ENCODE data around the gene HOXB5. TPM values are rescaled to one million over a fixed set of nuclear protein-coding genes. Genes with fewer than 3 reads are reported as not detected.

HOXB5 gene
- total and polyA plus RNA-seq, 2 donors (not counting 1 experiment from before 2014, with no cell fraction given) = not detected

GRCh38 chr17:48604770-48605329, 11.3 kb upstream of the HOXB5 start, which contains the start of gene HOXB6:
Gene HOXB6 (minus strand): TSS chr17:48604986. CDS start chr17:48598150, 6,836 bp downstream.
- Histone ChIP-seq H3K4me1 (ENCODE audit: control insufficient read depth in 2 of 2, insufficient read depth in 2 of 2, low read length in 2 of 2) (peaks cover 14 to 16% of the 10 kb centered on the region in 2 donors), H3K4me2 (replicated peaks; ENCODE audit: low read depth, low read length, poor library complexity, severe bottlenecking) (no peak within 1 kb of the TSS), H3K4me3 (ENCODE audit: control extremely low read depth in 1 of 5, extremely low read depth in 1 of 5, insufficient read depth in 1 of 5, low read depth in 2 of 5, low read length in 4 of 5) (no peak within 1 kb of the TSS), H3K27me3 (replicated peaks in 1 of 4; ENCODE audit: control extremely low read depth in 1 of 4, control insufficient read depth in 3 of 4, insufficient read depth in 4 of 4, low read length in 3 of 4) (peaks cover 2 to 89% (median 69%) of the 10 kb centered on the region in 4 experiments), H3K9ac (ENCODE audit: low read length) (no peak within 1 kb of the TSS), H2AFZ (ENCODE audit: insufficient read depth, low read depth, low read length, poor library complexity, severe bottlenecking) (no peak within 1 kb of the TSS), H3K79me2 (ENCODE audit: control insufficient read depth, insufficient read depth, low read length) (no peaks in the 10 kb centered on the region), H3K9me3 (ENCODE audit: control extremely low read depth in 1 of 3, control insufficient read depth in 2 of 3, insufficient read depth in 1 of 3, low read length in 2 of 3) (peaks cover 0 to 26% (median 0%) of the 10 kb centered on the region in 3 donors), H3K36me3 (replicated peaks in 1 of 2; ENCODE audit: control extremely low read depth in 1 of 2, control insufficient read depth in 1 of 2, extremely low read depth in 1 of 2, insufficient read depth in 2 of 2, low read length in 1 of 2) (no peaks in the 10 kb centered on the region), H3K27ac (ENCODE audit: low read length in 2 of 2) (no peak within 1 kb of the TSS), H4K20me1 (ENCODE audit: control insufficient read depth, insufficient read depth, low read length, poor library complexity, severe bottlenecking) (no peaks in the 10 kb centered on the region)
- 61% methylated on average over 10 of the region's 16 CpGs for WGBS (ENCODE audit: insufficient coverage)
- Mint-ChIP-seq H3K4me1 (peaks cover 7% of the 10 kb centered on the region), H3K4me3 (no peak within 1 kb of the TSS), H3K27me3 (peaks cover 70% of the 10 kb centered on the region), H3K27ac (no peak within 1 kb of the TSS), H3K9me3 (ENCODE audit: insufficient read depth) (no peaks in the 10 kb centered on the region)
- CTCF ChIA-PET = no interaction called here
- POLR2A ChIA-PET = no interaction called here
- ATAC-seq (ENCODE audit: low read depth) (no peak), DNase-seq (no peak)
- TF ChIP-seq, protein P1, sequence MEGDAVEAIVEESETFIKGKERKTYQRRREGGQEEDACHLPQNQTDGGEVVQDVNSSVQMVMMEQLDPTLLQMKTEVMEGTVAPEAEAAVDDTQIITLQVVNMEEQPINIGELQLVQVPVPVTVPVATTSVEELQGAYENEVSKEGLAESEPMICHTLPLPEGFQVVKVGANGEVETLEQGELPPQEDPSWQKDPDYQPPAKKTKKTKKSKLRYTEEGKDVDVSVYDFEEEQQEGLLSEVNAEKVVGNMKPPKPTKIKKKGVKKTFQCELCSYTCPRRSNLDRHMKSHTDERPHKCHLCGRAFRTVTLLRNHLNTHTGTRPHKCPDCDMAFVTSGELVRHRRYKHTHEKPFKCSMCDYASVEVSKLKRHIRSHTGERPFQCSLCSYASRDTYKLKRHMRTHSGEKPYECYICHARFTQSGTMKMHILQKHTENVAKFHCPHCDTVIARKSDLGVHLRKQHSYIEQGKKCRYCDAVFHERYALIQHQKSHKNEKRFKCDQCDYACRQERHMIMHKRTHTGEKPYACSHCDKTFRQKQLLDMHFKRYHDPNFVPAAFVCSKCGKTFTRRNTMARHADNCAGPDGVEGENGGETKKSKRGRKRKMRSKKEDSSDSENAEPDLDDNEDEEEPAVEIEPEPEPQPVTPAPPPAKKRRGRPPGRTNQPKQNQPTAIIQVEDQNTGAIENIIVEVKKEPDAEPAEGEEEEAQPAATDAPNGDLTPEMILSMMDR (IDR thresholded peaks at IDR 0.05) = no peak
- TF ChIP-seq EZH2 (IDR thresholded peaks at IDR 0.05; ENCODE audit: borderline replicate concordance, insufficient read depth, low read depth, low read length, poor library complexity, severe bottlenecking) = no peak
- intact Hi-C loops (cut with micrococcal nuclease) = no loop called here

DNA sequence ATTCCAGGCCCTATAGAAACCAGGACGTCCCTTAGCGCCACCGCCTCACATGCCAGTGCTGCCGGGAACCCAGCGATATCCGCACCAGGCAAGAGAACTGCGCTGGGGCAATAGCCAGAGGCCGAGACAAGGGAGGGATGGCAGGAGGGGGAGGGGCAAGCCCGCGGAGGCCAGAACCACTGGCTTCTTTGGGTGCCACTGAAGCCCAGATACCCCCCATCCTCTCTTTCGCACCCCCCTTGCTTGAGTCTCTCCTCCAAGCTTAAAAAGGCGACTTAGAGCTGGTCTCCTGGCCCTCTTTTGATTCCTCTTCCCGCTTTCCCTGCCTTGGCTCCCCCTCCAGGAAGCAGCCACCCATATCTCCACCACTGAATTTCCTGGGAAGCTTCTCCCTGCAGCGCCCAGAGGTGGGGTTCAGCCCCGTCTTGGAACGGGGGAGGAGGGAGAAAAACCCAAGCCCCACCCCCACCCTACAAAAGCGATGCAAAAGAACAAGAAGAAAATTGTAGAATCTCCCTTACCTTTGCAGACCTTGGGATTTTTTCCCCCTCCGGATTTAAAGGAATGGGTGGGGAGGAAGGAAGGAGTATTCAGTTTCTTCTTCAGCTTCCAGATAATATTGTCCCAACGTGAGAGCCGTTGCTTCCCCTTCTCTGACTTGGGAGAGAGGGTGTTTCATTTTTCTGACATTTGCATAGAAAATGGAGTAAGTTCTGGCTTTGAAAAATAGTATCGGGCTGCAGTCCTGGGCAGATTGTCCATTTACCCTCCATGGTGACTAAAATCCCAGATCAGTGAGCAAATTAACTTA, 10.6 kb upstream of the HOXB5 start:
- Mint-ChIP-seq H3K27ac (no peak overlapping the region), H3K27me3 (peaks cover 76% of the 10 kb centered on the region), H3K4me3 (no peak overlapping the region), H3K4me1 (peaks cover 7% of the 10 kb centered on the region), H3K9me3 (ENCODE audit: insufficient read depth) (no peaks in the 10 kb centered on the region)
- Histone ChIP-seq H4K20me1 (ENCODE audit: control insufficient read depth, insufficient read depth, low read length, poor library complexity, severe bottlenecking) (no peaks in the 10 kb centered on the region), H3K4me2 (replicated peaks; ENCODE audit: low read depth, low read length, poor library complexity, severe bottlenecking) (no peak overlapping the region), H3K4me3 (ENCODE audit: control extremely low read depth in 1 of 5, extremely low read depth in 1 of 5, insufficient read depth in 1 of 5, low read depth in 2 of 5, low read length in 4 of 5) (no peak overlapping the region), H3K27me3 (replicated peaks in 1 of 4; ENCODE audit: control extremely low read depth in 1 of 4, control insufficient read depth in 3 of 4, insufficient read depth in 4 of 4, low read length in 3 of 4) (peaks cover 2 to 89% (median 69%) of the 10 kb centered on the region in 4 experiments), H2AFZ (ENCODE audit: insufficient read depth, low read depth, low read length, poor library complexity, severe bottlenecking) (no peak overlapping the region), H3K27ac (ENCODE audit: low read length in 2 of 2) (no peak overlapping the region), H3K4me1 (ENCODE audit: control insufficient read depth in 2 of 2, insufficient read depth in 2 of 2, low read length in 2 of 2) (peaks cover 7 to 13% of the 10 kb centered on the region in 2 donors), H3K9me3 (ENCODE audit: control extremely low read depth in 1 of 3, control insufficient read depth in 2 of 3, insufficient read depth in 1 of 3, low read length in 2 of 3) (peaks cover 0 to 22% (median 0%) of the 10 kb centered on the region in 3 donors), H3K9ac (ENCODE audit: low read length) (no peak overlapping the region), H3K79me2 (ENCODE audit: control insufficient read depth, insufficient read depth, low read length) (no peaks in the 10 kb centered on the region), H3K36me3 (replicated peaks in 1 of 2; ENCODE audit: control extremely low read depth in 1 of 2, control insufficient read depth in 1 of 2, extremely low read depth in 1 of 2, insufficient read depth in 2 of 2, low read length in 1 of 2) (no peaks in the 10 kb centered on the region)
- ATAC-seq (ENCODE audit: low read depth) = no peak
- intact Hi-C loops (cut with micrococcal nuclease) = no loop called here
- DNase-seq = no peak
- 43% methylated on average over 9 of the region's 21 CpGs for WGBS (ENCODE audit: insufficient coverage)
- ChIA-PET CTCF (interaction anchor here (0.6 to 0.7 kb wide), 3 partner anchors 91 to 924 kb away, joined by 3 to 4 read pairs (median 4); no protein-coding TSS in a partner anchor), POLR2A (no interaction called here)
- no peak for TF ChIP-seq EZH2 (IDR thresholded peaks at IDR 0.05; ENCODE audit: borderline replicate concordance, insufficient read depth, low read depth, low read length, poor library complexity, severe bottlenecking)
- TF ChIP-seq, protein P1 (IDR thresholded peaks at IDR 0.05) = no peak
